Stimulated activated naive CD4-positive, alpha-beta T cell treated with Interleukin-2 at 50 U/mL for 16 hours (primary cell): ENCODE results near the gene CHTF8.

Source experiments
- DNase-seq: peaks from one replicate; lab custom pipeline; 2025; lab: John Stamatoyannopoulos, UW

The CHTF8 gene

DNA sequence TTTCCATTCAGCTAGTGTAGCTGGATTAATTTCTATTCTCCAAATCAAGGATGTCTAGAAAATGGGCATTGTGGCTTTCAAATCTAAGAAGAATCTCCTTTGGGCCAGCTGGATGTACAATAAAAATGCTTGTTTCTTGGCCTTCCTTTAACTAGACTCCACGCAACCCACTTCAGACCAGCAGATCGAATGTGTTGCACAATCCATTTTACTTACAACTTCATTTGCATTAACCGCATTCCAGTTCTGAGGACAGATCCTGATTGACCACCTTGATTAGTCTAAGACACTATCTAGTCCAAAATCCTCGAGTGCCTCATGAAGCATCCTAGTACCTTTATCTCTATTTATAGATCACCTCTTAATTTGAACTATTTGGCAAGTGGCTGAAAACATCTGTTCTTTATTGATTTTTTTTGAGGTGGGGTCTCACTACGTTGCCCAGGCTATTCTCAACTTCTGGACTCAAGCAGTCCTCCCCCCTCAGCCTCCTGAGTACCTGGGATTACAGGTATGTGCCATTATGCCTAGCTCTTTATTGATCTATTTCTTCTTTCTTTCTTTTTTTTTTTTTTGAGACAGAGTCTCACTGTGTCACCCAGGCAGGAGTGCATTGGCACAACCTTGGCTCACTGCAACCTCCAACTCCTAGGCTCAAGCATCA is 47.2 kb downstream of the CHTF8 start:
- no peak for DNase-seq

DNA sequence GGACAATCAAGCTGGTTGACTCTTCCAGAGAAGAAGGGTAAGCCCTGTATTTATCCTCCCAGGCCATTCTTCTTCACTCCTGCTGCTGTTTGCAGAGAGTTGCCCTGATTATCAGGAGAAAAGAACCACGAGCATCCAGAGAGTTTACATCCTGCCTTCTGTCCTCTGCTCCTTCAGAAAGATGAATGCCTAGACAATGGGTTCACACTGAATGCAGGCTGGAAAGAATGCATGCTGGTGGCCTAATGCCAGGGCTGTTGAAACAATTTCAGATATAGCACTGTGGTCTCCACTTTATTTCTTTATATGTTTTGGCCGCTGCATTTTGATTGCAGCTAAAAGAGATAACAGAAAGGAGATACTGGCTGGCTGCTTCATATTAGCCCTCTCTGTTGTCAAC is 48.1 kb downstream of the CHTF8 start:
- DNase-seq: no peak

DNA sequence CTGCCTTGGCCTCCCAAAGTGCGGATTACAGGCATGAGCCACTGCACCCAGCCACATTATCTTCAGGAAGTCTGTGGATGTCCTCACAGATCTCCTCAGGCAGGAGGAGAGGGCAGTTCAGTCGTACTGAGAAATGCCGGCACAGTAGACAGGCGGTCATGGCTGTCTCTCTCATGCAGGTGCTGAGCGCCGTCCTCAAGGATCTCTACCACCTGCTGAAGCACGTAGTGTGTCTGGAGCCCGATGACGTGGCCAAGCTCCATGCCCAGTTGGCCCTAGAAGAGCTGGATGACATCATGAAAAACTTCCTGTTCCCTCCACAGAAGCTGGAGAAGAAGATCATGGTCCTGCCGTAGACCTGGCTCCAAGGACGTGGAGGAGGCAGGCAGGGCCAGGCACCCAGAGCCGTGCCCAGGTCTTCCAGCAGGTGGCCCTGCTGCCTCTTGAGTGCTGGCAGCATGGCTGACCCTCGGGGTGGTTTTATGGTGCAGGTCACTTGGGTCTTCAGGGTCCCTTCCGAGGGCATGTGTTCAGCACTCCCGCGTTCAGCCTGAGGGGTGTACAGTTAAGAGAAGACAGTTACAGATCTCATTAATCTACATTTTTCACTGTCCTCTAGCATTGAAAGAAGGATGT is 49.0 kb downstream of the CHTF8 start:
- DNase-seq: no peak

DNA sequence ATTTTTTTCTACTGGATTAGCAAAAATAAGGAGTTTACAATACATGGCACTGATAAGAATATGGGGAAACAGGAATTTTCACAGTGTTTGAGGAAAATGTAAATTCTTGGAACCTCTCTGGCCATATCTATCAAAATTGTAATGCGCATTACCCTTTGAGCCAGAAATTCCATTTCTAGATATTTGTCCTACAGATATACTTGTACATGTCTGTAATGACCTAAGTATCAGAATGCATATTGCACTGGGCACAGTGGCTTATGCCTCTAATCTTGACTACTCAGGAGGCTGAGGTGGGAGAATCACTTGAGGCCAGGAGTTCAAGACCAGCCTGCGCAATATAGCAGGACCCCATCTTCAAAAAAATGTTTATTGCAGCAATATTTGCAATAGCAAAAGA is 52.7 kb downstream of the CHTF8 start:
- DNase-seq: no peak

DNA sequence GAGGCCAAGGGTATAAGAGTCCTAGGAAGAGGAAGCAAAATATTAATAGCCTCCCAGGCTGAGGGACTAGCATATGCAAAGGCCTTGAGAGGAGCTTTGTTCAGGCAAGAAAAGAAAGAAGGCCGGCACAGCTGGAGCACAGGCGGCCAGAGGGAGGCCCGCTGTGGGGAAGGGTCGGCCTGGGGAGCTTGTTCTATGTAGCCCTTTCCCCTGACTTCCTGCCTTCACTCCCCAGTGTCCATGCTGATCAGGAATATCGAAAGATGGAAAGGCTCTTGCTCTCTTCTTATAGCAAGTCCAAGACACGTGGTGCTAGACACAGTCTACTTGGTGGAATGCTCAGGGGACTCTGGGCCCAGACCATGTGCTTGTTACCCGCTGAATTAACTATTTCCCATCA is 54.3 kb downstream of the CHTF8 start:
- no peak for DNase-seq

DNA sequence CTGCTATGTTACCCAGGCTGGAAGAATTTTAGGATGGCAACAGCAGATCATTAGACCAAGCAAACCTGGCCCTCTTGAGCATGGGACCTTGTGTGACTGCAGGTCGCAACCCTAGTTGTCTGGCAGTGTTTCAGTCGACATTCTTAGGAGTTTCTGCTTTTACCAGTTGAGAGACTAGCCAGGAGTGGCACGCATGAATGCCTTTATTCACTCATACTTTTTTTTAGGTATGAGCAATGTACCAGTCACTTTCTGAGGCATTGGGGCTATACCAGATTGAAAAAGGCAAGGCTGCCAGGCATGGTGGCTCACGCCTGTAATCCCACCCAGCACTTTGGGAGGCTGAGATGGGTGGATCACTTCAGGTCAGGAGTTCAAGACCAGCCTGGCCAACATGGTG is 55.1 kb downstream of the CHTF8 start:
- no peak for DNase-seq

DNA sequence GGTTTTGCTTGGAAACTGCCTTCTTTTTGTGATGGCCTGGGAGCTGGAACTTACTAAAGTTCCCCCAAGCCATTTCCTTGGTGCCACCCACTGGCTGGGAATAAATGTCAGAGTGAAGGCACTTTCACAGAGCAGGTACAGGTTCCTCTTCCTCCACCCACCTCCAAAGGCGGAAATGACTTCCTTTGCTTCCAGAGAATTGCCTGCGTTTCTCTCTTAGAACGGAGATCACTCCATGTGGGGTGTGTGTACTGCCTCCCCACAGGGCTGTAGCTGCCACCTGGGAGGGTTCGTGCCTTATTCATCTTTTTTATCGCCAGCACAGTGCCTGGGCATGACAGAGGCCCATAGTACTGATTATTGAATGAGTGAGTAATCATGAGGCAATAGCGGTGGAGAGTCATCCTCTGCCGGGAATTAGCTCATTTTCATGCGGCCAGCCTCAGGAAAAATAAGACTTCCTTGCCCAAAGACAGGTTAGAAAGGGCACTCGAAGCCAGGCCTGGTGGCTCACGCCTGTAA is 59.1 kb downstream of the CHTF8 start:
- no peak for DNase-seq

DNA sequence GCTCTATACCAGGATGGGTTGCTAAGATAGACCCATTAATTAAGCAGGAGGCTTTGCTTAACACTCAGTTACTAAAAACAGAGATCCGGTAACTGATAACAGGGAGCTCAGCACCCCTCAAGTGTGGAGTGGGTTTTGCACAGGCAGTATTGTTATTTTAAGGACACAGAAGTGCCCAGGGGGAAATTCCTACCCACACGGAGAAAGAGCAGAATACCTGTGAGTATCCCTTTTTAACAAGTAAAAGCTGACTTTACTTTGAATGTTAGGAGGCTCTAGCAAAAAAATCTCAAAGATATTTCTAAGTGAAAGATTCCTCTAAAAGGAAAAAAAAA is 59.8 kb downstream of the CHTF8 start:
- no peak for DNase-seq

DNA sequence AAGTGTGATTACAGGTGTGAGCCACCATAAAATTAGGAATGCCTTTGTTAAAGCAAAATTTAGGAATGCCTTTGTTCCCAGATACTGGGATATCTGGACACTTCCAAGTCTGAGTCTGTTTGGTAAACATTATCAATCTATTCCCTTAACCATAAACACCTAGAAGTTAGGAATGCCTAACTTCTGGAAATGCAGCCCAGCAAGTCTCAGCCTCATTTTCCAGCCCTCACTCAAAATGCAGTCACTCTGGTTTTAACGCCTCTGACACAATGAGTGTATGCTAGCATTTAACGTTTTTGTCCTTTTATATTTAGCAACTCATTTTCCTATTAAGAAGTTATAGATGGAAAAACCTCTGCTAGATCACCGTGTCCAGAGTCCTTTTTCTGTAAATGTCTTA is 61.4 kb downstream of the CHTF8 start:
- DNase-seq: no peak

DNA sequence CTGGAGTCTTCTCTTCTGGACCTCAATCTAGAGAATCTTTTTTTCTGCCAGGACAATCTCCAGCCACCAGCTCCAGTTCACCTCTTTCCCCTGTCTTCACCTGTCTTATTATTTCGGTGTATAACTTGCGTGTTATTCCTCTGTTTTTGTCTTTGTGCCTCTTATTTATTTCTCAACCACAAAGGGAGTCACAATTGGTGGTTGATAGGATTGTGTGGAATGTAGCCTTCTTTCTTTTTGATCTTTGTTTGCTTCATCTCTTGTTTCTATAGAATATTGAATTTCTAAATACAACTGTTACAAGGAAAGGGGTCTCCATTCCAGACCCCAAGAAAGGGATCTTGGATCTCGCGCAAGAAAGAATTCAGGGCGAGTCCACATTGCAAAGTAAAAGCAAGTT is 62.9 kb downstream of the CHTF8 start:
- DNase-seq: no peak
